Mammary epithelial cell (primary cell): ENCODE measurements around the gene MYO5C.

Experiments used
- EZH2 ChIP-seq: IDR thresholded peaks from 2 replicates; pipeline ENCODE4 v1.6.1; 2012; ENCODE audit warnings: low read length, inconsistent platforms, borderline replicate concordance
- TF ChIP-seq, protein P1 (sequence below), 2 donors: IDR thresholded peaks in 1 of 2; conservative IDR thresholded peaks in 1 of 2; 2 replicates each; pipeline ENCODE4 v1.5.1; 2011 to 2012; ENCODE audit warnings: inconsistent platforms in 2 of 2, low read length in 2 of 2, mild to moderate bottlenecking in 2 of 2, control low read depth in 1 of 2, low read depth in 1 of 2; ENCODE audit not compliant: insufficient read depth in 1 of 2; ENCODE audit errors: extremely low read depth in 1 of 2

DNA sequence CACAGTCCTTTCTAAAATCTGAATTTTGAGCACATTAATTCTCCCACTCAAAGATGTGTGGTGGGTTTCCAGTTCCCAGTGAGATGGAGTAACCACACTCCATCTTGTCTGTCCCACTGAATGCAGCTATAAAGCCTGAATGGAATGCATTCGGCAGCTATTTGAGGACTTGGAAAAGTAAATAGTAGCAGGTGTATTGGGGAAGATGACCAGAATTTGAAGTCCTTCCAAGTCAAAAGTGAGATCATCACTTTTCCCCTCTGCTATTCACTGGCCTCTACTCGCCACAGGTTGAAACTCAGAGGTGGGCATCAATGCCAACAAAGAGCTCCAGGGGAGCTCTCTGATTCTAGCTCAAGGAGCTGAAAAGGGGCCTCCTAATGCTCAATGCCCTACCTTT is 96.3 kb downstream of the MYO5C start:
- TF ChIP-seq, protein P1, sequence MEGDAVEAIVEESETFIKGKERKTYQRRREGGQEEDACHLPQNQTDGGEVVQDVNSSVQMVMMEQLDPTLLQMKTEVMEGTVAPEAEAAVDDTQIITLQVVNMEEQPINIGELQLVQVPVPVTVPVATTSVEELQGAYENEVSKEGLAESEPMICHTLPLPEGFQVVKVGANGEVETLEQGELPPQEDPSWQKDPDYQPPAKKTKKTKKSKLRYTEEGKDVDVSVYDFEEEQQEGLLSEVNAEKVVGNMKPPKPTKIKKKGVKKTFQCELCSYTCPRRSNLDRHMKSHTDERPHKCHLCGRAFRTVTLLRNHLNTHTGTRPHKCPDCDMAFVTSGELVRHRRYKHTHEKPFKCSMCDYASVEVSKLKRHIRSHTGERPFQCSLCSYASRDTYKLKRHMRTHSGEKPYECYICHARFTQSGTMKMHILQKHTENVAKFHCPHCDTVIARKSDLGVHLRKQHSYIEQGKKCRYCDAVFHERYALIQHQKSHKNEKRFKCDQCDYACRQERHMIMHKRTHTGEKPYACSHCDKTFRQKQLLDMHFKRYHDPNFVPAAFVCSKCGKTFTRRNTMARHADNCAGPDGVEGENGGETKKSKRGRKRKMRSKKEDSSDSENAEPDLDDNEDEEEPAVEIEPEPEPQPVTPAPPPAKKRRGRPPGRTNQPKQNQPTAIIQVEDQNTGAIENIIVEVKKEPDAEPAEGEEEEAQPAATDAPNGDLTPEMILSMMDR (conservative IDR thresholded peaks at IDR 0.05 in 1 of 2, IDR thresholded peaks at IDR 0.05 in 1 of 2; ENCODE audit: extremely low read depth in 1 of 2, insufficient read depth in 1 of 2, low read depth in 1 of 2, low read length in 2 of 2), result no peak
- no peak for TF ChIP-seq EZH2
